HG02938 (cell line): ENCODE data around the gene STX19.

ENCODE experiments used
- ATAC-seq: cut with Tn5 transposase; IDR thresholded peaks from one replicate; pipeline ENCODE4 v1.9.1; 2021; ENCODE audit warnings: mild to moderate bottlenecking, moderate library complexity; ENCODE audit not compliant: unreplicated experiment

STX19 gene

GRCh38 chr3:94036909-94037507 lies 8.6 kb upstream of the STX19 start:
- ATAC-seq: peak; percentile 75

GRCh38 chr3:94026623-94027022 lies 1.8 kb downstream of the STX19 start:
- ATAC-seq: no peak

GRCh38 chr3:94024385-94024784 lies 4.0 kb downstream of the STX19 start:
- ATAC-seq: no peak

GRCh38 chr3:94020293-94020692 lies 8.1 kb downstream of the STX19 start:
- no peak for ATAC-seq

GRCh38 chr3:94019659-94020058 lies 8.7 kb downstream of the STX19 start:
- ATAC-seq: no peak

GRCh38 chr3:94015025-94015424 lies 13.4 kb downstream of the STX19 start:
- ATAC-seq: no peak

GRCh38 chr3:94012185-94012584 lies 16.2 kb downstream of the STX19 start:
- ATAC-seq: no peak

- ATAC-seq: no peak
These were observed 17.1 kb downstream of the STX19 start for GRCh38 chr3:94011233-94011711.

GRCh38 chr3:94009608-94010007 lies 18.8 kb downstream of the STX19 start:
- ATAC-seq: no peak

- no peak for ATAC-seq
These were observed 20.1 kb downstream of the STX19 start for GRCh38 chr3:94008253-94008652.

- peak; percentile 89 for ATAC-seq
These were observed 24.0 kb downstream of the STX19 start for GRCh38 chr3:94004301-94004910.

- no peak for ATAC-seq
These were observed 26.4 kb downstream of the STX19 start for GRCh38 chr3:94001827-94002495.

GRCh38 chr3:94001191-94001590 lies 27.2 kb downstream of the STX19 start:
- ATAC-seq: no peak

GRCh38 chr3:93994056-93994455 lies 34.3 kb downstream of the STX19 start:
- no peak for ATAC-seq

- ATAC-seq: no peak
These were observed 36.2 kb downstream of the STX19 start for GRCh38 chr3:93992207-93992606.

GRCh38 chr3:93991631-93992030 lies 36.8 kb downstream of the STX19 start:
- ATAC-seq: no peak

GRCh38 chr3:93989241-93989640 lies 39.2 kb downstream of the STX19 start:
- ATAC-seq: no peak

- no peak for ATAC-seq
These were observed 39.6 kb downstream of the STX19 start for GRCh38 chr3:93988764-93989163.

GRCh38 chr3:93988283-93988682 lies 40.1 kb downstream of the STX19 start:
- ATAC-seq: no peak

GRCh38 chr3:93984618-93985017 lies 43.8 kb downstream of the STX19 start:
- ATAC-seq: no peak

GRCh38 chr3:93983408-93983807 lies 45.0 kb downstream of the STX19 start:
- no peak for ATAC-seq

- ATAC-seq: no peak
These were observed 46.7 kb downstream of the STX19 start for GRCh38 chr3:93981649-93982048.
